Heart left ventricle (tissue), 16 donors: ENCODE results near the gene CIT. TPM values are rescaled to one million over a fixed set of nuclear protein-coding genes. Genes with fewer than 3 reads are reported as not detected.

Experiments used
- ATAC-seq, 4 donors: fragments of 200-7000 bp; cut with Tn5 transposase; one replicate each; pipeline ENCODE4 v1.9.1; 2020 to 2022; ENCODE audit warnings: moderate library complexity in 4 of 4, mild to moderate bottlenecking in 3 of 4, moderate number of reproducible peaks in 1 of 4
- DNase-seq, 5 donors: peaks; one replicate each; pipeline ENCODE4 v3.0.0-alpha.2; 2020
- H3K27ac ChIP-seq, 12 donors: fragments of 200-600 bp; sonication (generic) in 4 of 12; one replicate each; pipeline versions ENCODE4 v1.5.0 to v1.8.0; 2016 to 2022; ENCODE audit warnings: mild to moderate bottlenecking in 2 of 12
- H3K27me3 ChIP-seq, 9 donors: fragments of 200-600 bp; sonication (generic) in 2 of 9; one replicate each; pipeline versions ENCODE4 v1.5.1 to v1.8.0; 2016 to 2022; ENCODE audit warnings: mild to moderate bottlenecking in 3 of 9
- H3K36me3 ChIP-seq, 9 donors: fragments of 200-600 bp; sonication (generic) in 2 of 9; one replicate each; pipeline versions ENCODE4 v1.5.0 to v1.8.0; 2018 to 2022; ENCODE audit warnings: mild to moderate bottlenecking in 2 of 9
- H3K4me1 ChIP-seq, 12 donors: fragments of 200-600 bp; sonication (generic) in 4 of 12; one replicate each; pipeline versions ENCODE4 v1.5.0 to v1.8.0; 2016 to 2022; ENCODE audit warnings: mild to moderate bottlenecking in 3 of 12
- H3K4me3 ChIP-seq, 12 donors: fragments of 200-600 bp; sonication (generic) in 4 of 12; one replicate each; pipeline versions ENCODE4 v1.5.0 to v1.8.0; 2017 to 2022; ENCODE audit warnings: mild to moderate bottlenecking in 9 of 12, moderate library complexity in 4 of 12
- H3K9me3 ChIP-seq, 12 donors: fragments of 200-600 bp; sonication (generic) in 4 of 12; one replicate each; pipeline versions ENCODE4 v1.5.0 to v1.8.0; 2016 to 2022; ENCODE audit warnings: mild to moderate bottlenecking in 1 of 12
- CTCF ChIP-seq, 12 donors: fragments of 200-600 bp; sonication (generic) in 4 of 12; IDR thresholded peaks; one replicate each; pipeline versions ENCODE4 v1.5.0 to v1.8.0; 2018 to 2022; ENCODE audit warnings: antibody characterized with exemption in 12 of 12, mild to moderate bottlenecking in 5 of 12
- POLR2A ChIP-seq, 2 donors: fragments of 450-650 bp; IDR thresholded peaks; one replicate each; pipeline ENCODE4 v1.6.1; 2017; ENCODE audit warnings: antibody characterized with exemption in 2 of 2, mild to moderate bottlenecking in 2 of 2, moderate library complexity in 2 of 2
- WGBS, 4 donors: extraction: QIAGEN DNeasy Blood & Tissue Kit in 2 of 4; methylation state at CpG; one replicate each; pipeline versions ENCODE4 v1.1.5 to v1.1.7; 2013 to 2018; 5-methylcytosine and 5-hydroxymethylcytosine counted together
- intact Hi-C, 10 donors: fragments of 100-400 bp; cut with DNase I; formaldehyde crosslinking; loops; one replicate each; pipeline versions ENCODE4 v1.11.1 to v1.14.2; 2022
- polyA plus RNA-seq, 2 donors: library from polyadenylated mRNA; stranded (reverse); fragments of 200-250 nt; gene quantifications; one replicate each; pipeline ENCODE4 v1.2.3, GENCODE V29; 2013
- total RNA-seq, 9 donors: library from RNA; depleted of rRNA in 2 of 9; stranded (reverse); fragments of >200 nt in 2 of 9; fragmentation: NEBNext Ultra II Directional in 3 of 9; extraction: Animal tissue kit (Norgen Biotek cat#: 25700) in 3 of 9; gene quantifications; one replicate each; pipeline versions ENCODE4 v1.1.0 to v1.2.4, GENCODE V29; 2016 to 2023
- donor health status: ischemic (EF 13 %, LVEDD 7.1; RV severe dilation, severe dysfunction).
- donor health status: healthy with polysubstance abuse.
- donor health status: DM: no; HTN: yes; CAD: no.
- donor health status: DM: no; HTN: no; CAD: no.
- donor health status: ischemic (EF 25% LVEDD 6.9; RV normal size, moderate dysfunction).
- donor health status: ischemic (EF 25% LVEDD 5.7; RV mildly dilated, moderate dysfunction).
- donor health status: healthy.
- donor health status: DM: yes; HTN: yes; CAD: no.
- donor health status: ischemic (EF 35%, LVEDD 5.7; RV mildly dilated, moderate dysfunction).
- donor health status: nonischemic (EF 11% LVEDD 7.7; RV severe dilation, severe dysfunction).
- donor health status: DM: yes; HTN: yes; CAD: no.
- donor health status: PGD.
- donor health status: ischemic (EF 29% LVEDD 5.4; RV normal size, mild dysfunction).
- donor health status: nonischemic (EF 23%, LVEDD 6.1; RV moderate dilation, normal function).

The CIT gene
- total and polyA plus RNA-seq, 11 donors: 0.26 to 8.1 (median 1.9) TPM

GRCh38 chr12:119804011-119804641 lies 73.0 kb downstream of the CIT start:
- 21 to 37% (median 29%) methylated on average over 12 to 32 of the region's 32 CpGs for WGBS, 4 donors
- DNase-seq (peak; percentile 29 to 74 (median 61)), ATAC-seq (peak; percentile 71 to 97 (median 96))
- Histone ChIP-seq H3K27me3 (no peaks in the 10 kb centered on the region), H3K36me3 (no peaks in the 10 kb centered on the region), H3K9me3 (no peaks in the 10 kb centered on the region), H3K27ac (no peak overlapping the region), H3K4me3 (peak overlapping the region in 8 of 12 donors; percentile 15 to 53 (median 39)), H3K4me1 (peaks cover 0 to 22% (median 10%) of the 10 kb centered on the region in 12 donors)
- TF ChIP-seq CTCF (IDR thresholded peaks at IDR 0.05) (peak in 11 of 12 donors; percentile 14 to 64 (median 40)), POLR2A (IDR thresholded peaks at IDR 0.05) (no peak)
- intact Hi-C loops: loop anchor here in 1 of 10 donors (10.0 kb wide), 1 partner anchor 101 kb away; no protein-coding TSS in a partner anchor

- ATAC-seq: peak in 3 of 4 donors; percentile 35 to 52 (median 44)
- no peaks in the 10 kb centered on the region for H3K9me3 ChIP-seq
- H3K4me3 ChIP-seq: peak overlapping the region in 10 of 12 donors; percentile 10 to 53 (median 36)
- DNase-seq: peak in 1 of 5 donors; percentile 26
- 29 to 39% (median 34%) methylated on average over 15 to 16 of the region's 16 CpGs for WGBS, 4 donors
- TF ChIP-seq POLR2A (IDR thresholded peaks at IDR 0.05): no peak
- TF ChIP-seq CTCF (IDR thresholded peaks at IDR 0.05): peak in 1 of 12 donors; percentile 3
- no peaks in the 10 kb centered on the region for H3K36me3 ChIP-seq
- no peaks in the 10 kb centered on the region for H3K27me3 ChIP-seq
- no peak overlapping the region for H3K27ac ChIP-seq
- intact Hi-C loops: loop anchor here in 1 of 10 donors (10.0 kb wide), 1 partner anchor 101 kb away; no protein-coding TSS in a partner anchor
- H3K4me1 ChIP-seq: peaks cover 0 to 22% (median 10%) of the 10 kb centered on the region in 12 donors
Measured at GRCh38 chr12:119803381-119803791, 73.7 kb downstream of the CIT start.

- Histone ChIP-seq H3K36me3 (no peaks in the 10 kb centered on the region), H3K9me3 (no peaks in the 10 kb centered on the region), H3K4me3 (peak overlapping the region in 1 of 12 donors; percentile 36), H3K27ac (no peak overlapping the region), H3K27me3 (no peaks in the 10 kb centered on the region), H3K4me1 (peaks cover 0 to 22% (median 10%) of the 10 kb centered on the region in 12 donors)
- TF ChIP-seq POLR2A (IDR thresholded peaks at IDR 0.05) (no peak), CTCF (IDR thresholded peaks at IDR 0.05) (no peak)
- intact Hi-C loops: loop anchor here in 1 of 10 donors (10.0 kb wide), 1 partner anchor 102 kb away; no protein-coding TSS in a partner anchor
- peak in 3 of 5 donors; percentile 46 to 66 (median 64) for DNase-seq
- peak; percentile 50 to 80 (median 64) for ATAC-seq
- WGBS, 4 donors: 30 to 60% (median 52%) methylated on average over 4 of the region's 4 CpGs
Measured at GRCh38 chr12:119802472-119802871, 74.6 kb downstream of the CIT start.

DNA sequence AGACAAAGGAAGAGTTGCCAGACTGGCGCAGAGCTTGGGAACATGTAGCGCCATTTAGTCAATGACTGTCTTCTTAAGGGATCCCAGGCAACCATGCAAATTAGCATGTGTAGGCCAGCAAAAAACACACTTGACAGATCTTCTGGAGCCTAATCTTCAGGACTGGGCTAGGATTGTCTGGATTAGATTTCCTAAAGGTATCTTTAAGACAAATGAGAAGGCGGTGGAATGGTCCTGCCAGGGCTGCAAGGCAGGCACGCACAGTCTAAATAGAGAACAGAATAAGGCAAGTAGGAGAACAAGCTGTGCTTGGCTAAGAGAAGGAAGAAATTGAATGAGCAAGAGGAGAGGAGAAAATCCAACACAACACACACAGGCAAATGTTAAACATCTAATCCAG lies 80.0 kb downstream of the CIT start:
- Histone ChIP-seq H3K9me3 (no peaks in the 10 kb centered on the region), H3K27me3 (no peaks in the 10 kb centered on the region), H3K27ac (no peak overlapping the region), H3K36me3 (no peaks in the 10 kb centered on the region), H3K4me1 (no peaks in the 10 kb centered on the region), H3K4me3 (no peak overlapping the region)
- 96 to 98% (median 97%) methylated on average over 4 of the region's 4 CpGs for WGBS, 4 donors
- intact Hi-C loops: no loop called here
- ATAC-seq (no peak), DNase-seq (no peak)
- TF ChIP-seq POLR2A (IDR thresholded peaks at IDR 0.05): no peak
- no peak for TF ChIP-seq CTCF (IDR thresholded peaks at IDR 0.05)
